Neural cell (in vitro differentiated cells): ENCODE measurements around the gene ANO3. TPM values are rescaled to one million over a fixed set of nuclear protein-coding genes. Genes with fewer than 3 reads are reported as not detected.

ENCODE experiments used
- H2AFZ ChIP-seq: fragments of 200-600, 300-800 bp; sonication (generic), shearing (Covaris generic); 2 replicates; pipeline ENCODE4 v1.6.0; 2014; ENCODE audit warnings: low read depth, mild to moderate bottlenecking, antibody characterized with exemption, low read length, moderate library complexity
- H3F3A ChIP-seq: fragments of 200-600 bp; shearing (Covaris generic); 2 replicates; pipeline ENCODE4 v1.6.1; 2016; ENCODE audit warnings: mild to moderate bottlenecking, moderate library complexity, mixed read lengths, antibody characterized with exemption, low read length; ENCODE audit not compliant: insufficient read depth, poor library complexity, severe bottlenecking
- H3K27ac ChIP-seq: fragments of 200-600, 300-800 bp; sonication (generic), shearing (Covaris generic); 2 replicates; pipeline ENCODE4 v1.5.1; 2014; ENCODE audit warnings: mild to moderate bottlenecking, low read length, moderate library complexity
- H3K27me3 ChIP-seq: fragments of 300-800, 200-600 bp; sonication (generic), shearing (Covaris generic); 2 replicates; pipeline ENCODE4 v1.6.0; 2014; ENCODE audit warnings: mild to moderate bottlenecking, low read depth, low read length, moderate library complexity; ENCODE audit not compliant: insufficient read depth
- H3K36me3 ChIP-seq: fragments of 300-800, 200-600 bp; sonication (generic), shearing (Covaris generic); 2 replicates; pipeline ENCODE4 v1.5.1; 2014; ENCODE audit warnings: mild to moderate bottlenecking, antibody characterized with exemption, low read length, moderate library complexity; ENCODE audit not compliant: insufficient read depth
- H3K4me2 ChIP-seq: fragments of 300-800, 200-600 bp; sonication (generic), shearing (Covaris generic); 2 replicates; pipeline ENCODE4 v1.6.0; 2014; ENCODE audit warnings: mild to moderate bottlenecking, low read length
- H3K4me3 ChIP-seq: fragments of 300-800, 200-600 bp; sonication (generic), shearing (Covaris generic); 2 replicates; pipeline ENCODE4 v1.5.1; 2014; ENCODE audit warnings: mild to moderate bottlenecking, low read length, moderate library complexity
- H3K79me2 ChIP-seq: fragments of 200-600 bp; shearing (Covaris generic); replicated peaks from 2 replicates; pipeline ENCODE4 v1.6.0; 2014; ENCODE audit warnings: mild to moderate bottlenecking, low read length, moderate library complexity; ENCODE audit not compliant: insufficient read depth
- H3K9ac ChIP-seq: fragments of 300-800, 200-600 bp; sonication (generic), shearing (Covaris generic); 2 replicates; pipeline ENCODE4 v1.6.1; 2016; ENCODE audit warnings: mild to moderate bottlenecking, low read length, mixed read lengths
- H3K9me2 ChIP-seq: fragments of 200-600 bp; shearing (Covaris generic); 2 replicates; pipeline ENCODE4 v1.6.1; 2016; ENCODE audit warnings: mild to moderate bottlenecking, low read length, mixed read lengths; ENCODE audit not compliant: insufficient read depth
- H3K9me3 ChIP-seq: fragments of 200-600, 300-800 bp; sonication (generic), shearing (Covaris generic); 2 replicates; pipeline ENCODE4 v1.6.1; 2016; ENCODE audit warnings: mild to moderate bottlenecking, mixed run types, low read length, moderate library complexity, mixed read lengths
- H4K20me1 ChIP-seq: fragments of 200-600 bp; shearing (Covaris generic); 2 replicates; pipeline ENCODE4 v1.6.1; 2016; ENCODE audit warnings: mild to moderate bottlenecking, mixed run types; ENCODE audit not compliant: insufficient read depth
- CTCF ChIP-seq: fragments of 450-650 bp; IDR thresholded peaks from 2 replicates; pipeline ENCODE4 v1.5.1; 2014; ENCODE audit warnings: antibody characterized with exemption, mild to moderate bottlenecking, moderate library complexity; ENCODE audit not compliant: poor library complexity, severe bottlenecking
- EP300 ChIP-seq: fragments of 450-650 bp; conservative IDR thresholded peaks from 2 replicates; pipeline ENCODE4 v1.6.1; 2014; ENCODE audit warnings: antibody characterized with exemption, mild to moderate bottlenecking, moderate library complexity; ENCODE audit not compliant: poor library complexity, severe bottlenecking
- EZH2 ChIP-seq: fragments of 200-600, 300-800 bp; shearing (Covaris generic), sonication (generic); IDR thresholded peaks from 2 replicates; pipeline ENCODE4 v1.6.1; 2014; ENCODE audit warnings: antibody characterized with exemption, low read length, borderline replicate concordance, mild to moderate bottlenecking; ENCODE audit not compliant: insufficient read depth, poor library complexity, severe bottlenecking
- MXI1 ChIP-seq: fragments of 450-650 bp; conservative IDR thresholded peaks from 2 replicates; pipeline ENCODE4 v1.6.1; 2014; ENCODE audit warnings: antibody characterized with exemption, mild to moderate bottlenecking; ENCODE audit not compliant: poor library complexity, severe bottlenecking
- POLR2AphosphoS5 ChIP-seq: IDR thresholded peaks from 2 replicates; pipeline ENCODE4 v1.6.1; 2012
- RAD21 ChIP-seq: fragments of 450-650 bp; conservative IDR thresholded peaks from 2 replicates; pipeline ENCODE4 v1.6.1; 2014; ENCODE audit warnings: antibody characterized with exemption, mild to moderate bottlenecking, moderate library complexity
- REST ChIP-seq: IDR thresholded peaks from 2 replicates; pipeline ENCODE4 v1.6.1; 2012; ENCODE audit warnings: borderline replicate concordance
- SMC3 ChIP-seq: fragments of 450-650 bp; conservative IDR thresholded peaks from 2 replicates; pipeline ENCODE4 v1.6.1; 2014; ENCODE audit warnings: antibody characterized with exemption, mild to moderate bottlenecking, moderate library complexity; ENCODE audit not compliant: poor library complexity
- TAF1 ChIP-seq: IDR thresholded peaks from 2 replicates; pipeline ENCODE4 v1.6.1; 2012; ENCODE audit warnings: low read depth
- polyA plus RNA-seq: library from polyadenylated mRNA; depleted of rRNA; stranded (reverse); fragments of >200 nt; gene quantifications from 2 replicates; pipeline ENCODE4 v1.2.3, GENCODE V29; 2014

The ANO3 gene
- polyA plus RNA-seq, 1 donor from 2014 or later, result not detected

- Histone ChIP-seq H3K4me2 (no peak overlapping the region), H2AFZ (no peak overlapping the region), H3K79me2 (no peaks in the 10 kb centered on the region), H3K4me3 (no peak overlapping the region), H3K27me3 (no peaks in the 10 kb centered on the region), H3K36me3 (no peaks in the 10 kb centered on the region), H3F3A (no peaks in the 10 kb centered on the region), H3K27ac (no peak overlapping the region), H3K9me2 (no peaks in the 10 kb centered on the region), H4K20me1 (no peaks in the 10 kb centered on the region), H3K9ac (no peak overlapping the region), H3K9me3 (no peaks in the 10 kb centered on the region)
- TF ChIP-seq RAD21 (no peak), EZH2 (no peak), REST (no peak), CTCF (no peak), MXI1 (no peak), EP300 (no peak), POLR2AphosphoS5 (no peak), TAF1 (no peak), SMC3 (no peak)
Measured at GRCh38 chr11:26665036-26665435, 333.1 kb downstream of the ANO3 start.

GRCh38 chr11:26665946-26666345 lies 334.0 kb downstream of the ANO3 start:
- Histone ChIP-seq H3K9me3 (no peaks in the 10 kb centered on the region), H3K27ac (no peak overlapping the region), H3K27me3 (no peaks in the 10 kb centered on the region), H3K9ac (no peak overlapping the region), H3K36me3 (no peaks in the 10 kb centered on the region), H3K4me3 (no peak overlapping the region), H3K9me2 (no peaks in the 10 kb centered on the region), H3K79me2 (no peaks in the 10 kb centered on the region), H2AFZ (no peak overlapping the region), H3F3A (no peaks in the 10 kb centered on the region), H4K20me1 (no peaks in the 10 kb centered on the region), H3K4me2 (no peak overlapping the region)
- no peak for TF ChIP-seq SMC3
- no peak for TF ChIP-seq RAD21
- TF ChIP-seq TAF1, result no peak
- TF ChIP-seq EP300, result no peak
- TF ChIP-seq EZH2, result no peak
- TF ChIP-seq POLR2AphosphoS5, result no peak
- TF ChIP-seq REST, result no peak
- no peak for TF ChIP-seq MXI1
- TF ChIP-seq CTCF, result no peak
